Measurements from ENCODE around the gene SERPINB6.
"Not testable (repeated sequence)": the region's sequence is repeated elsewhere in the genome, so short reads cannot be mapped to it uniquely, and the experiment has no call there.

SERPINB6 gene

GRCh38 chr6:2931970-2932748 lies 39.2 kb downstream of the SERPINB6 start:
- Histone ChIP-seq H2AFZ (ENCODE audit: low read length) (peak overlapping the region; percentile 20; the same call in 1 of the 2 replicates), H3K36me3 (ENCODE audit: insufficient read depth, low read length) (no peaks in the 10 kb centered on the region; the same call in 1 of the 2 replicates), H3K27ac (ENCODE audit: low read depth, low read length, poor library complexity, severe bottlenecking) (peak overlapping the region; percentile 46), H3K4me3 (ENCODE audit: low read depth, low read length, poor library complexity, severe bottlenecking) (peak overlapping the region; percentile 40), H4K20me1 (ENCODE audit: insufficient read depth, low read length) (no peaks in the 10 kb centered on the region), H3K9ac (ENCODE audit: low read length) (peak overlapping the region; percentile 9; the same call in 1 of the 2 replicates), H3F3A (ENCODE audit: insufficient read depth, low read length) (no peaks in the 10 kb centered on the region), H3K79me2 (ENCODE audit: insufficient read depth, low read length) (no peaks in the 10 kb centered on the region), H3K4me1 (ENCODE audit: insufficient read depth, low read length, severe bottlenecking) (peaks cover 14% of the 10 kb centered on the region), H3K9me2 (ENCODE audit: low read depth, low read length) (no peaks in the 10 kb centered on the region), H3K9me3 (ENCODE audit: low read length) (no peaks in the 10 kb centered on the region), H3K4me2 (ENCODE audit: low read length) (peak overlapping the region; percentile 60), H3K27me3 (ENCODE audit: insufficient read depth, low read length) (no peaks in the 10 kb centered on the region)
- TF ChIP-seq EZH2 (IDR thresholded peaks at IDR 0.05; ENCODE audit: borderline replicate concordance, low read length) (no peak), CTCF (IDR thresholded peaks at IDR 0.05; ENCODE audit: low read length) (peak; percentile 98)

- H3K36me3 ChIP-seq (ENCODE audit: insufficient read depth, low read length) = no peaks in the 10 kb centered on the region
- no peaks in the 10 kb centered on the region for H3K9me3 ChIP-seq (ENCODE audit: low read length)
- H4K20me1 ChIP-seq (ENCODE audit: insufficient read depth, low read length) = no peaks in the 10 kb centered on the region
- no peak overlapping the region for H2AFZ ChIP-seq (ENCODE audit: low read length)
- H3F3A ChIP-seq (ENCODE audit: insufficient read depth, low read length) = no peaks in the 10 kb centered on the region
- H3K4me1 ChIP-seq (ENCODE audit: insufficient read depth, low read length, severe bottlenecking) = peaks cover 14% of the 10 kb centered on the region
- H3K27me3 ChIP-seq (ENCODE audit: insufficient read depth, low read length) = no peaks in the 10 kb centered on the region
- no peaks in the 10 kb centered on the region for H3K9me2 ChIP-seq (ENCODE audit: low read depth, low read length)
- TF ChIP-seq EZH2 (IDR thresholded peaks at IDR 0.05; ENCODE audit: borderline replicate concordance, low read length) (no peak), CTCF (IDR thresholded peaks at IDR 0.05; ENCODE audit: low read length) (no peak)
- H3K79me2 ChIP-seq (ENCODE audit: insufficient read depth, low read length) = no peaks in the 10 kb centered on the region
- H3K27ac ChIP-seq (ENCODE audit: low read depth, low read length, poor library complexity, severe bottlenecking) = no peak overlapping the region
- no peak overlapping the region for H3K4me2 ChIP-seq (ENCODE audit: low read length)
- H3K9ac ChIP-seq (ENCODE audit: low read length) = no peak overlapping the region
- H3K4me3 ChIP-seq (ENCODE audit: low read depth, low read length, poor library complexity, severe bottlenecking) = no peak overlapping the region
These were observed 40.3 kb downstream of the SERPINB6 start for GRCh38 chr6:2931055-2931454.

- peaks cover 14% of the 10 kb centered on the region for H3K4me1 ChIP-seq (ENCODE audit: insufficient read depth, low read length, severe bottlenecking)
- H3K27ac ChIP-seq (ENCODE audit: low read depth, low read length, poor library complexity, severe bottlenecking); H3K4me2 ChIP-seq (ENCODE audit: low read length); H3K9ac ChIP-seq (ENCODE audit: low read length); H3F3A ChIP-seq (ENCODE audit: insufficient read depth, low read length); H3K79me2 ChIP-seq (ENCODE audit: insufficient read depth, low read length); H2AFZ ChIP-seq (ENCODE audit: low read length); H3K27me3 ChIP-seq (ENCODE audit: insufficient read depth, low read length); H3K4me3 ChIP-seq (ENCODE audit: low read depth, low read length, poor library complexity, severe bottlenecking); H3K9me2 ChIP-seq (ENCODE audit: low read depth, low read length); H3K36me3 ChIP-seq (ENCODE audit: insufficient read depth, low read length); H4K20me1 ChIP-seq (ENCODE audit: insufficient read depth, low read length); H3K9me3 ChIP-seq (ENCODE audit: low read length): not testable (repeated sequence)
These were observed 43.4 kb downstream of the SERPINB6 start for GRCh38 chr6:2927931-2928330.

- not testable (repeated sequence) for H3K9me3 ChIP-seq (ENCODE audit: low read length); H4K20me1 ChIP-seq (ENCODE audit: insufficient read depth, low read length); H3K79me2 ChIP-seq (ENCODE audit: insufficient read depth, low read length); H3K27ac ChIP-seq (ENCODE audit: low read depth, low read length, poor library complexity, severe bottlenecking); H3K4me2 ChIP-seq (ENCODE audit: low read length); H3K9ac ChIP-seq (ENCODE audit: low read length); H3K27me3 ChIP-seq (ENCODE audit: insufficient read depth, low read length); H3K4me3 ChIP-seq (ENCODE audit: low read depth, low read length, poor library complexity, severe bottlenecking); H3K9me2 ChIP-seq (ENCODE audit: low read depth, low read length); H2AFZ ChIP-seq (ENCODE audit: low read length); H3K36me3 ChIP-seq (ENCODE audit: insufficient read depth, low read length); H3K4me1 ChIP-seq (ENCODE audit: insufficient read depth, low read length, severe bottlenecking); H3F3A ChIP-seq (ENCODE audit: insufficient read depth, low read length)
These were observed 45.3 kb downstream of the SERPINB6 start for GRCh38 chr6:2925842-2926747.
